OCI-LY7 (cell line): ENCODE measurements around the gene NDC1. TPM values are rescaled to one million over a fixed set of nuclear protein-coding genes. Genes with fewer than 3 reads are reported as not detected.
"Not testable (repeated sequence)": the region's sequence is repeated elsewhere in the genome, so short reads cannot be mapped to it uniquely, and the experiment has no call there.

Experiments
- BruUV-seq: library from RNA; stranded (reverse); fragments of 400-500 nt; replicated peaks from 2 replicates; lab custom pipeline; 2021; lab: Mats Ljungman, UMichigan
- CTCF ChIA-PET: fragments of 300-600 bp; sonication (Branson Sonifier 250); formaldehyde crosslinking; loops from one replicate; lab custom pipeline; 2022; ENCODE audit warnings: antibody characterized with exemption; ENCODE audit not compliant: unreplicated experiment; lab: Charles Lee
- POLR2A ChIA-PET: fragments of 300-600 bp; sonication (Branson Sonifier 250); formaldehyde crosslinking; loops from one replicate; lab custom pipeline; 2022; ENCODE audit warnings: antibody characterized with exemption; lab: Charles Lee
- DNase-seq: peaks from one replicate; pipeline ENCODE4 v3.0.0-alpha.2; 2015; ENCODE audit warnings: low spot score
- H2AFZ ChIP-seq: fragments of 200-600 bp; sonication (generic), shearing (Covaris generic); 2 replicates; pipeline ENCODE4 v1.6.1; 2014; ENCODE audit warnings: mild to moderate bottlenecking, antibody characterized with exemption, low read length, moderate library complexity
- H3K27ac ChIP-seq: fragments of 200-600 bp; sonication (generic); 2 replicates; pipeline ENCODE4 v1.5.1; 2014; ENCODE audit warnings: mixed run types, low read depth, mild to moderate bottlenecking, moderate library complexity, low read length, inconsistent platforms; ENCODE audit not compliant: poor library complexity, severe bottlenecking
- H3K36me3 ChIP-seq: fragments of 200-600 bp; sonication (generic); 2 replicates; pipeline ENCODE4 v1.6.1; 2014; ENCODE audit warnings: mild to moderate bottlenecking, antibody characterized with exemption, low read length, moderate library complexity, mixed read lengths; ENCODE audit not compliant: insufficient read depth
- H3K4me1 ChIP-seq: fragments of 200-600 bp; sonication (generic); 2 replicates; pipeline ENCODE4 v1.5.1; 2014; ENCODE audit warnings: mild to moderate bottlenecking, low read length; ENCODE audit not compliant: insufficient read depth, poor library complexity, severe bottlenecking
- H3K4me2 ChIP-seq: fragments of 200-600 bp; sonication (generic); 2 replicates; pipeline ENCODE4 v1.6.1; 2014; ENCODE audit warnings: mild to moderate bottlenecking, low read length
- H3K4me3 ChIP-seq: fragments of 200-600 bp; sonication (generic); 2 replicates; pipeline ENCODE4 v1.5.1; 2014; ENCODE audit warnings: mild to moderate bottlenecking, low read depth, low read length; ENCODE audit not compliant: poor library complexity, severe bottlenecking
- H3K79me2 ChIP-seq: fragments of 200-600 bp; sonication (generic); 2 replicates; pipeline ENCODE4 v1.6.1; 2016; ENCODE audit warnings: low read depth, mild to moderate bottlenecking, low read length, moderate library complexity, mixed read lengths; ENCODE audit not compliant: insufficient read depth
- H3K9me2 ChIP-seq: fragments of 200-600 bp; sonication (generic); 2 replicates; pipeline ENCODE4 v1.6.1; 2016; ENCODE audit warnings: mild to moderate bottlenecking, low read length, mixed read lengths; ENCODE audit not compliant: insufficient read depth
- H3K9me3 ChIP-seq: fragments of 200-600 bp; sonication (generic); 2 replicates; pipeline ENCODE4 v1.6.1; 2014; ENCODE audit warnings: mild to moderate bottlenecking, mixed run types, low read length, mixed read lengths
- H4K20me1 ChIP-seq: fragments of 200-600 bp; sonication (generic); 2 replicates; pipeline ENCODE4 v1.6.1; 2014; ENCODE audit warnings: mild to moderate bottlenecking, antibody characterized with exemption, low read length, moderate library complexity, mixed read lengths; ENCODE audit not compliant: insufficient read depth
- EZH2phosphoT487 ChIP-seq: fragments of 200-600 bp; sonication (generic); IDR thresholded peaks from 2 replicates; pipeline ENCODE4 v1.6.1; 2018; ENCODE audit warnings: low read depth, borderline replicate concordance, mild to moderate bottlenecking, mixed run types, antibody characterized with exemption, low read length, moderate library complexity, mixed read lengths
- intact Hi-C: fragments of 100-400 bp; cut with micrococcal nuclease; formaldehyde crosslinking; loops from one replicate; pipeline ENCODE4 v1.10.0; 2022; ENCODE audit not compliant: unreplicated experiment
- total RNA-seq, 2 experiments: library from RNA; depleted of rRNA in 1 of 2; stranded (reverse); fragments of >200 nt in 1 of 2; shearing (Covaris generic) in 1 of 2; gene quantifications; 2 replicates each; pipeline ENCODE4 v1.2.3, GENCODE V29; 2014 to 2022
- TF ChIP-seq, protein P1 (sequence below): fragments of 200-600 bp; sonication (generic); conservative IDR thresholded peaks from 2 replicates; pipeline ENCODE4 v1.5.1; 2014; ENCODE audit warnings: mild to moderate bottlenecking, antibody characterized with exemption, low read length, moderate library complexity, mixed read lengths

Gene NDC1
- total RNA-seq, 2 experiments from 2014 or later = 51.8 to 71.5 TPM

DNA sequence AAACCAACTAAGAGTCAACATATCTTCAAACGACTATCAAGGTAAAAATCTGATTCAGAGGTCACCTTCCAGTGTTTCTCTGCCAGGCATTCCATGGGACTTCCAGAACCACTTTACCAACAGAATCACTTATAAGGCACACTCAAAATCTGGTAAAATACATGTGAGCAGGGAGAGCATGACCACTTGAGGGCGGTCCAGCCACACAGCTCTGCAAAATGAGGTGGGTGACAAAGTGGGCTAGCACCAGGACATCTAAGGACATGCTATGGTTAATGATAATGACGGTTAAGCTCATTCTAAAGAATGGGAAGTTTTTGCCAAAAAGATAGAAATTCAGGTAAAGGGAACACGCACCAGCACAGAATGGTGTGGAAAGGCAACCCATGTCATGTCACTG lies 74.6 kb downstream of the NDC1 start:
- H2AFZ ChIP-seq = no peak overlapping the region
- CTCF ChIA-PET = no interaction called here
- no peaks in the 10 kb centered on the region for H3K9me3 ChIP-seq
- no peak overlapping the region for H3K4me2 ChIP-seq
- intact Hi-C loops = no loop called here
- no peaks in the 10 kb centered on the region for H4K20me1 ChIP-seq
- TF ChIP-seq EZH2phosphoT487 = no peak
- TF ChIP-seq, protein P1, sequence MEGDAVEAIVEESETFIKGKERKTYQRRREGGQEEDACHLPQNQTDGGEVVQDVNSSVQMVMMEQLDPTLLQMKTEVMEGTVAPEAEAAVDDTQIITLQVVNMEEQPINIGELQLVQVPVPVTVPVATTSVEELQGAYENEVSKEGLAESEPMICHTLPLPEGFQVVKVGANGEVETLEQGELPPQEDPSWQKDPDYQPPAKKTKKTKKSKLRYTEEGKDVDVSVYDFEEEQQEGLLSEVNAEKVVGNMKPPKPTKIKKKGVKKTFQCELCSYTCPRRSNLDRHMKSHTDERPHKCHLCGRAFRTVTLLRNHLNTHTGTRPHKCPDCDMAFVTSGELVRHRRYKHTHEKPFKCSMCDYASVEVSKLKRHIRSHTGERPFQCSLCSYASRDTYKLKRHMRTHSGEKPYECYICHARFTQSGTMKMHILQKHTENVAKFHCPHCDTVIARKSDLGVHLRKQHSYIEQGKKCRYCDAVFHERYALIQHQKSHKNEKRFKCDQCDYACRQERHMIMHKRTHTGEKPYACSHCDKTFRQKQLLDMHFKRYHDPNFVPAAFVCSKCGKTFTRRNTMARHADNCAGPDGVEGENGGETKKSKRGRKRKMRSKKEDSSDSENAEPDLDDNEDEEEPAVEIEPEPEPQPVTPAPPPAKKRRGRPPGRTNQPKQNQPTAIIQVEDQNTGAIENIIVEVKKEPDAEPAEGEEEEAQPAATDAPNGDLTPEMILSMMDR = 0 out of 2 replicates have a peak, but pooled peaks have one; percentile 23
- no peak for DNase-seq
- H3K36me3 ChIP-seq = peaks cover 48% of the 10 kb centered on the region
- no peak overlapping the region for H3K27ac ChIP-seq
- H3K9me2 ChIP-seq = no peaks in the 10 kb centered on the region
- no peak overlapping the region for H3K4me3 ChIP-seq
- BruUV-seq = no TSS peak
- no peaks in the 10 kb centered on the region for H3K79me2 ChIP-seq
- no peaks in the 10 kb centered on the region for H3K4me1 ChIP-seq
- POLR2A ChIA-PET = no interaction called here

DNA sequence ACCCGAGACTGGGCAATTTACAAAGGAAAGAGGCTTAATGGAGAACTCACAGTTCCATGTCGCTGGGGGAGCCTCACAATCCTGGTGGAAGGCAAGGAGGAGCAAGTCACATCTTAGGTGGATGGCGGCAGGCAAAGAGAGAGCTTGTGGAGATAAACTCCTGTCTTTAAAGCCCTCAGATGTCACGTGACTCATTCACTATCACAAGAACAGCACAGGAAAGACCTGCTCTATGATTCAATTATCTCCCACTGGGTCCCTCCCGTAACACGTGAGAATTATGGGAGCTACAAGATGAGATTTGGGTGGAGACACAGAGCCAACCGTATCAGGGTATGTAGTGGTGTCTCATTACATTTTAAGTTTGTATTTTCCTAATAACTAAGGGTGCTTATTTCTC lies 77.6 kb downstream of the NDC1 start:
- H3K4me2 ChIP-seq, BruUV-seq, H2AFZ ChIP-seq, CTCF ChIA-PET, H3K9me3 ChIP-seq, H3K4me1 ChIP-seq, H3K9me2 ChIP-seq, H3K27ac ChIP-seq, H4K20me1 ChIP-seq, intact Hi-C loops, H3K79me2 ChIP-seq, DNase-seq, POLR2A ChIA-PET, H3K4me3 ChIP-seq: not testable (repeated sequence)
- H3K36me3 ChIP-seq = peaks cover 19% of the 10 kb centered on the region

DNA sequence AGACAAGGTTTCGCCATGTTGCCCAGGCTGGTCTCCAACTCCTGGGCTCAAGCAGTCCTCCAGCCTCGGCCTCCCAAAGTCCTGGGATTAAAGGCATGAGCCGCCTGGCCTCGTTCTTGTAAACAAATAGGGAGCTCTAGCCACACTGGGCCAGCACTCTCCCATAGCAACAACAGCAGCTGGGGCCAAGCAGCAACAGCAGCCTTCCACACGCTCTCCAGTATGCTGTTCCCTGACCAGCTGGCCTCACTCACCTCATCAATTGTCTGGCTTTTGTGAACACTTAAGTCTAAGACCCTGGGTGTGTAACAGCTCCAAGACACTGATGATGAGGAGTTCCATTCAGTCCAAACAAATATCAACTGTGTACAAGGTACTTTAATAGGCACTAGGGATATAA lies 82.2 kb downstream of the NDC1 start:
- Histone ChIP-seq H3K27ac (no peak overlapping the region), H3K9me3 (no peaks in the 10 kb centered on the region), H3K4me3 (no peak overlapping the region), H3K9me2 (no peaks in the 10 kb centered on the region), H2AFZ (no peak overlapping the region), H3K79me2 (no peaks in the 10 kb centered on the region), H4K20me1 (no peaks in the 10 kb centered on the region), H3K4me2 (no peak overlapping the region), H3K4me1 (no peaks in the 10 kb centered on the region), H3K36me3 (no peaks in the 10 kb centered on the region)
- ChIA-PET POLR2A (no interaction called here), CTCF (no interaction called here)
- no peak for DNase-seq
- BruUV-seq = no TSS peak
- intact Hi-C loops = no loop called here
- TF ChIP-seq EZH2phosphoT487 = no peak
